ENCODE measurements around the gene SBF1. TPM values are rescaled to one million over a fixed set of nuclear protein-coding genes. Genes with fewer than 3 reads are reported as not detected.
"Not testable (repeated sequence)": the region's sequence is repeated elsewhere in the genome, so short reads cannot be mapped to it uniquely, and the experiment has no call there.

Gene SBF1
- total and polyA plus RNA-seq, 7 donors, result 42.1 to 98.0 (median 75.3) TPM

DNA sequence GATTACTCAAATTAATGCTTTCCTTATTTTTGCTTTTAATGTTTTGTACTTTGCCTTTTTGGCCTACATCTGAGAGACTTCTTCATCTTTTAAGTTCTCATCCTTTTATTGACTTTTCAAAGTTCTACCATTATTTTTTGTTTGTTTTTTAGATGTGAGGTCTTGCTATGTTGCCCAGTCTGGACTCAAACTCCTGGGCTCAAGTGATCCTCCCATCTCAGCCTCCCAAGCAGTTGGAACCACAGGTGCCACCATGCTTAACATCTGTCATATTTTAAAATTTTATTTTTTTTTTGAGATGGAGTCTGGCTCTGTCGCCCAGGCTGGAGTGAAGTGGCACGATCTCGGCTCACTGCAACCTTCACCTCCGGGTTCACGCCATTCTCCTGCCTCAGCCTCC is 73.9 kb downstream of the SBF1 start:
- 95 to 98% (median 98%) methylated on average over 5 of the region's 5 CpGs for WGBS, 3 donors

DNA sequence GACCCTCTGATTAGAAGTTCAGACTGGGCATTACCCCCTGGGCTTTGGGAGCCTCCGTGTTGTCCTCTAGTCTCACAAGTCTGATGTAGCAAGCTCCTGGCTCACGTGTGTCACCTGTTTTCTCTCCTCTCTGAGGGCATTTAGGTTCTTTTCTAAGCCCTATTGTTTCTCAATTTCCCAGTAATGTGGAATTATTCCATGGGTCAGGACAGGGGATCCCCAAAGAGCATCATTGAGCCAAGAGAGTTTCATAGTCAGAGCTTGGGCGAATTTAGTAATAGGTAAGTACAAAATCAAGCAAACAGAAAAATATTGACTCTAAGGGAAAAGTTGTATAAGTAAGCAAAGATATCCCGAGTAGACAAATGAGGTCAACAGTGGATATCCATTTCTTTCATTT is 74.4 kb downstream of the SBF1 start:
- ATAC-seq, result peak in 1 of 4 donors; percentile 14
- WGBS, 3 donors, result 78 to 80% (median 79%) methylated on average over 4 of the region's 4 CpGs
- Histone ChIP-seq H3K4me3 (no peak overlapping the region), H3K27me3 (ENCODE audit: insufficient read depth in 3 of 3, low read length in 2 of 3) (no peaks in the 10 kb centered on the region), H3K36me3 (ENCODE audit: insufficient read depth in 1 of 2, low read depth in 1 of 2) (peaks cover 0 to 49% of the 10 kb centered on the region in 2 donors), H3K27ac (peak overlapping the region; percentile 9), H3K9me3 (no peaks in the 10 kb centered on the region), H3K4me1 (peaks cover 16% of the 10 kb centered on the region)
- intact Hi-C loops (cut with DNase I), result no loop called here
- no peak for DNase-seq
- TF ChIP-seq, protein P1, sequence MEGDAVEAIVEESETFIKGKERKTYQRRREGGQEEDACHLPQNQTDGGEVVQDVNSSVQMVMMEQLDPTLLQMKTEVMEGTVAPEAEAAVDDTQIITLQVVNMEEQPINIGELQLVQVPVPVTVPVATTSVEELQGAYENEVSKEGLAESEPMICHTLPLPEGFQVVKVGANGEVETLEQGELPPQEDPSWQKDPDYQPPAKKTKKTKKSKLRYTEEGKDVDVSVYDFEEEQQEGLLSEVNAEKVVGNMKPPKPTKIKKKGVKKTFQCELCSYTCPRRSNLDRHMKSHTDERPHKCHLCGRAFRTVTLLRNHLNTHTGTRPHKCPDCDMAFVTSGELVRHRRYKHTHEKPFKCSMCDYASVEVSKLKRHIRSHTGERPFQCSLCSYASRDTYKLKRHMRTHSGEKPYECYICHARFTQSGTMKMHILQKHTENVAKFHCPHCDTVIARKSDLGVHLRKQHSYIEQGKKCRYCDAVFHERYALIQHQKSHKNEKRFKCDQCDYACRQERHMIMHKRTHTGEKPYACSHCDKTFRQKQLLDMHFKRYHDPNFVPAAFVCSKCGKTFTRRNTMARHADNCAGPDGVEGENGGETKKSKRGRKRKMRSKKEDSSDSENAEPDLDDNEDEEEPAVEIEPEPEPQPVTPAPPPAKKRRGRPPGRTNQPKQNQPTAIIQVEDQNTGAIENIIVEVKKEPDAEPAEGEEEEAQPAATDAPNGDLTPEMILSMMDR (IDR thresholded peaks at IDR 0.05), result no peak

More for the DNA sequence above, 73.9 kb downstream of the SBF1 start:
- no peak overlapping the region for H3K27ac ChIP-seq
- H3K36me3 ChIP-seq (ENCODE audit: insufficient read depth in 1 of 2, low read depth in 1 of 2), result peaks cover 0 to 44% of the 10 kb centered on the region in 2 donors
- ATAC-seq, result no peak
- peaks cover 16% of the 10 kb centered on the region for H3K4me1 ChIP-seq
- no peaks in the 10 kb centered on the region for H3K27me3 ChIP-seq (ENCODE audit: insufficient read depth in 3 of 3, low read length in 2 of 3)
- no peak overlapping the region for H3K4me3 ChIP-seq
- H3K9me3 ChIP-seq, result no peaks in the 10 kb centered on the region
- no peak for DNase-seq
- TF ChIP-seq, protein P1 (IDR thresholded peaks at IDR 0.05), result no peak
- intact Hi-C loops (cut with DNase I), result no loop called here

DNA sequence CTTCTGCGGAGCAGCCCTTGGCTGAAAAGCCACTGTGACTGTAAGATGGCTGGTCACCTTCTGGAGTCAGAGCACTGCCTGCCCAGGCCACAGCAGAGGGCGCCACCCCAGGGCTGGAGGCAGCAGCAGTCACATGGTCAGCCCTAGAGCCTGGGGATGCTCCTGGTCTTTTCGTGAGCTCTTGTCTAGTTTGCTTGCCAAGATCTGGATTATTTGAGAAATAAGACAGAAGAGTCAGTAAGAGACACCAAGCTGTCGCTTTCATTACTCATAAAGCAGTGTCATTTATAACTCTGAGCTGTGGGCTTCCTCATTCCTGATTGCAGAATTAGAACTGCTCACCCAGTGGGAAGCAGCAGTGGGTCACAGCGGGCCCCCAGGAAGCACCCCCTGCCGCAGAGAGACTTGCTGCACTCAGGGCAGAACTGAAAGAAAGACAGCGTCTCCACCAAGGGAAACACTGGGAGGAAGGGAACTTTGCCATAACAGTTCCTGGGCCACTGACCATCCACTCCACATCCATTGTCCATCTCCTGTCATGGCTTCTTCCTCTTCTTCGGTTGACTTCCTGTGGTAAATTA is 75.0 kb downstream of the SBF1 start:
- WGBS, 3 donors, result 65 to 76% (median 66%) methylated on average over 8 of the region's 8 CpGs
- H3K27me3 ChIP-seq (ENCODE audit: insufficient read depth in 3 of 3, low read length in 2 of 3), result no peaks in the 10 kb centered on the region
- peak; percentile 46 to 59 for DNase-seq
- peaks cover 16% of the 10 kb centered on the region for H3K4me1 ChIP-seq
- H3K36me3 ChIP-seq (ENCODE audit: insufficient read depth in 1 of 2, low read depth in 1 of 2), result peaks cover 0 to 55% of the 10 kb centered on the region in 2 donors
- no peaks in the 10 kb centered on the region for H3K9me3 ChIP-seq
- intact Hi-C loops (cut with DNase I), result no loop called here
- TF ChIP-seq, protein P1 (IDR thresholded peaks at IDR 0.05), result peak; percentile 29
- H3K4me3 ChIP-seq, result no peak overlapping the region
- H3K27ac ChIP-seq, result peak overlapping the region; percentile 58
- peak; percentile 65 to 73 (median 68) for ATAC-seq

DNA sequence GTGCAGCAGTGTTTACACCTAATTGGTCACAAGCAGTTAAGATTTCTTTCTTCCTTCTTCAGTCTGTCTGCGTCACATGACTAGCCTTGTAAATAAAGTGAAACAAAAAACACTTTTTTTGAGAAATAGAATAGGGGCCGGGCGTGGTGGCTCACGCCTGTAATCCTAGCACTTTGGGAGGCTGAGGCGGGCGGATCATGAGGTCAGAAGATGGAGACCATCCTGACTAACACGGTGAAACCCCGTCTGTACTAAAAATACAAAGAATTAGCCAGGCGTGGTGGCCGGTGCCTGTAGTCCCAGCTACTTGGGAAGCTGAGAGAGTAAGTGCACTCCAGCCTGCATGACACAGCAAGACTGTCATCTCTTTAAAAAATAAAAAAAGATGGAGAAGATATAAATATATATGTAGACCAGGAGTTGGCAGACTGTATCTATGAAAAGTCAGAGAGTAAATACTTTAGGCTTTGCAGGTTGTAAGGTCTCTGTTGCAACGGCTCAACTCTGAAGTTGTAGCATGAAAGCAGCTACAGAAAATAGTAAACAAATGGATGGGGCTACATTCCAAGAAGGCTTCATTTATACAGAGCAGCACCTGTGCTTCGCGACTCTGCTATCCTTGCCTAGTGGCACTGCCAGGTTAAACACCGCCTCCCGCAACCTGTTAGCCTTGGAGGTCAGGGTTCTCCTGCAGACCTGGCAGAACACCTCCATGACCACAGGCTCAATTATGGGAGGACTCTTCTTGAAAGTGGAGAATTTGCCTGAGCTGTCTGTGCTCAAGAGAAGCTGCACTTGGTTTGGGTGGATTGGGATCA is 75.8 kb downstream of the SBF1 start:
- H3K36me3 ChIP-seq (ENCODE audit: insufficient read depth in 1 of 2, low read depth in 1 of 2), result peaks cover 0 to 63% of the 10 kb centered on the region in 2 donors
- peak overlapping the region; percentile 58 for H3K27ac ChIP-seq
- H3K9me3 ChIP-seq, result no peaks in the 10 kb centered on the region
- 59 to 74% (median 71%) methylated on average over 14 to 15 of the region's 15 CpGs for WGBS, 3 donors
- TF ChIP-seq, protein P1 (IDR thresholded peaks at IDR 0.05), result no peak
- H3K4me1 ChIP-seq, result peaks cover 16% of the 10 kb centered on the region
- ATAC-seq (peak; percentile 38 to 76 (median 48)), DNase-seq (no peak)
- no peak overlapping the region for H3K4me3 ChIP-seq
- intact Hi-C loops (cut with DNase I), result no loop called here
- no peaks in the 10 kb centered on the region for H3K27me3 ChIP-seq (ENCODE audit: insufficient read depth in 3 of 3, low read length in 2 of 3)

DNA sequence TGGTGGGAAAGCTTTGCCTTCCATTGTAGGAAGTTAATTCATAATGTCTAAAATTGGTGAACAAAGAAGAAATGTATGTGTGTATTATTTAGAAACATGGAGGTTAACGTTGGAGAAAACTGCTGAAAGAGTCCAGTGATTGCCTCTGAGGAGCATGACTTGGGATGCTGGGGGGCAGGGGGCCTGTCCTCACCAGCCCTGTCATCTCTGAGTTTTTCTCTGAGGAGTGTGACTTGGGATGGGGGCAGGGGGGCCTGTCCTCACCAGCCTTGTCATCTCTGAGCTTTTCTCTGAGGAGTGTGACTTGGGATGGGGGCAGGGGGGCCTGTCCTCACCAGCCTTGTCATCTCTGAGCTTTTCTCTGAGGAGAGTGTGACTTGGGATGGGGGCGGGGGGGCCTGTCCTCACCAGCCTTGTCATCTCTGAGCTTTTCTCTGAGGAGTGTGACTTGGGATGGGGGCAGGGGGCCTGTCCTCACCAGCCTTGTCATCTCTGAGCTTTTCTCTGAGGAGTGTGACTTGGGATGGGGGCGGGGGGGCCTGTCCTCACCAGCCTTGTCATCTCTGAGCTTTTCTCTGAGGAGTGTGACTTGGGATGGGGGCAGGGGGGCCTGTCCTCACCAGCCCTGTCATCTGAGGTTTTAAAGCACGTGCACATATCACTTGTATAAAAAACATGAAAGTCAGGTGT is 77.3 kb downstream of the SBF1 start:
- H3K4me1 ChIP-seq, result peaks cover 16% of the 10 kb centered on the region
- H3K4me3 ChIP-seq; H3K27me3 ChIP-seq (ENCODE audit: insufficient read depth in 3 of 3, low read length in 2 of 3); H3K9me3 ChIP-seq; H3K27ac ChIP-seq; ATAC-seq; intact Hi-C loops (cut with DNase I); DNase-seq: not testable (repeated sequence)
- 56 to 82% (median 66%) methylated on average over 3 to 4 of the region's 4 CpGs for WGBS, 3 donors
- H3K36me3 ChIP-seq (ENCODE audit: insufficient read depth in 1 of 2, low read depth in 1 of 2), result peaks cover 4 to 64% of the 10 kb centered on the region in 2 donors
